ENCODE measurements around the gene TPI1.
"Not testable (repeated sequence)": the region's sequence is repeated elsewhere in the genome, so short reads cannot be mapped to it uniquely, and the experiment has no call there.

Gene TPI1

DNA sequence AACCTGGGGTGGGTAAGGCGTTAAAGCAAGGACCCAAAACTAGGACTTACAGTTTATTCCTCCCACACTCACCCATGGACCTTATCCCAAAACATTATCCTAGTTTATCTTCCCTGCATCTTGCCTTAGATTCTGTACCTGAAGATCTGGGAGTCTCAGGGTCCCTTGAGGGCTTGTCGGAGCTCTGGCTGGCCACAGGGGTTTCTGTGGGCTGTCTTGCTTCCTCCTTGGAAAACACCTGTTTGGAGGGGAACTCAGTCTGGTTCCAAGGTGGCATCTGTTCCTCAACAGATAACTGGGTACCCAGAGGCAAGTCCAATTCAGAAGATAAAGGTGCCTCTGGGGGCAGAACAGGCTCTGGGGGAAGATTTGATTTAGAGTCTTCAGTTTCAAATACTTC lies 17.9 kb upstream of the TPI1 start:
- DNase-seq = no peak

DNA sequence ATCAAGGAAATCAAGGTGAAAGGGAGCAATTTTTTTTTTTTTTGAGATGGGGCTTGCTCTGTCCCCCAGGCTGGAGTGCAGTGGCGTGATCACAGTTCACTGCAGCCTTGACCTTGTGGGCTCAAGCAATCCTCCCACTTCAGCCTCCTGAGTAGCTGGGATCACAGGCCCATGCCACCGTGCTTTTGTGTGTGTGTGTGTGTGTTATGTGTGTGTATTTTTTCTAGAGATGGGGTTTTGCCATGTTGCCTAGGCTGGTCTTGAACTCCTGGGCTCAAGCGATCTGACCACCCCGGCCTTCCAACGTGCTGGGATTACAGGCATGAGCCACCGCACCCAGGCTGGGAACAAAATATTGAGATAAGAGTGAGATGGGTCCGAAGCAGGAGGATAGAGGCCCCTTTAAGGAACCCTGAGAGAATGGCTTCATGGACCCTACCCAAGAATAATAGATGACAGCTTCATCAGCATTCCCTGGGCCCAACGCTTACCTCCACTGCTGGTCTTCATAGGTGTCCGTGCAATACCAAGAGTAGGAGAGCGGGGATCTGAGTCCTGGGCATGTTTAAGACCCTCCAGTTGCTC lies 17.3 kb upstream of the TPI1 start:
- DNase-seq = no peak

DNA sequence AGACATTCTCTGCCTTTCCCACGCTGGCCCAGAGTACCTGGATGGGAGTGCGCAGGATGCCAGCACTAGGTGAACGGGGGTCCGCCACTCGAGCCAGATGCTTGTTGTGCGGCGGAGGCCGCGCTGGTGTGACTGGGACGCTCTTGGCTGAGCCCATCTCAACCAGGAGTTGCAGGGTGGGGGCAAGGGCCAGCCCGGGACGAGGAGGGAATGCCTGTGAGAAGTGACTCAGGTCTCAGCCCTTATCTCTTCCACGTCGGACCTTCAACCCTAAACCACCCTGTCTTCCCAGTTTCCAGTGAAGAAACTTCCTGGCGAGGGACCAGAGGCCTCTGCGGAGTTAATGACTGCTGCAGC lies 16.6 kb upstream of the TPI1 start:
- no peak for DNase-seq

DNA sequence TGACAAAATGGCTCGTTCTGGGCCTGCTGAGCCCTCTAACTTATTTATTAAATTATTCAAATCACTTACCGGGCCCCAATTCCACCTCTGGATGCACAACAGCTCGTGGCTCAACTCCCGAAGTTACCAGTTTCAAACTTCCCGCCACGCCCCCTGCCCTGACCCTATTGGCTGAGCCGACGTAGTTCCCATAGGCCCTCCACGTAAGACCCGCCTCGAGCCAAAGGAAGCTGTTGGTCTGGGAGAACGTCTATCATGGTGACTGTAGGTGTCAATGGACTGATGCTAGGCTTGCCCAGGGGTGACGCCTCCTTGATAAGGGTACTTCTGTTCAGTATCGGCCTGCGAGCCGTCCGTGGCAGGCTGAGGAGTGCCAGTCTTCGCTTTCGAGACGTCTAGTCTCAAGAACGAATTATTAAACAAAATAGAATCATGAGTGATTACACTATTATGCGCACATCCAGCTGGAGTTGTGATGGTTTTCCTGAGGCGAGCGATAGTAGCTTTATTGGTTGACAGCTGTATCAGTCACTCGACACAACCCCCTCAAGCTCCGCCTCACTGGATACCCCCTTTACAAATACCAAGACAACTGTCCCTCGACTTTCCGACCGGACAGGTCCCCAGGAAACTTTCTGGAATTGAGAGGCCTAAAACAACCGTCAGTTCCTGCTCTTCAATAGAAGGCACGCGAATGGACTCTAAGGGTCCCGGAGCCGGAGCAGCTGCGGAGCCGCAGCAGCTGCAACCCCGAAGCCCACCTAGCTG lies 16.0 kb upstream of the TPI1 start, which contains the start of gene CDCA3:
Gene CDCA3 (minus strand): TSS at position 134 of the 768 bp plus-strand sequence. CDS start 334 bp downstream, outside the sequence.
- peak; percentile 86 for DNase-seq

DNA sequence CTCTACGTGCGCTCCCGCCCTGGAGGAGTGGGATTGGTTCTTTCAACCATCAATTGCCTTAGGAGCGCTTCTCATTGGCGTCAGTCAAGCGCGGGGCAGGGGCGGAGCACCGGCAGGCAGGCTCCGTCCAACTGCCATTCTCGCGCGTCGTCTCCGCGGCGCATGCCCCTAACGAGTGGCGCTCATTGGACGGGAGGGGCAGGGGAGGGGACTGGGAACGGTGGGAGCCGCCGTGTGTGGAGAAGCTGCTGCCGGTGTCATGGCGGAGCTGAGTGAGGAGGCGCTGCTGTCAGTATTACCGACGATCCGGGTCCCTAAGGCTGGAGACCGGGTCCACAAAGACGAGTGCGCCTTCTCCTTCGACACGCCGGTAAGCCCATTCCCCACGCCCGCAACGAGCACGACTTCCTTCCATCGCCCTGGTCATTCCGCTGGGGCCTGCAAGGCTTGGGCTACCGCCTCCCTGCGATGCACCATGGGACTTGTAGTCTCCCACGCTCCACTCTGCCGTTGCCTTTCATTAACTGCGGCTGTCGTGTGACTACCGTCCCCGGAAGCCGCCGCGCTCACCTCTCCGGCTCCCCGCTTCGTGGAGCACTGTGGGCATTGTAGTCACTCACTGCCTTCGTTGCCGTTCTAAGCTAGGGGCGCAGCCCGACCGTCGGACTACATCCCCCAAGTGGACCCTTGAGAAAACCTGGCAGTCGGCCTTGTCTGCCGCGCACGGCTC lies 15.2 kb upstream of the TPI1 start, which contains the start of gene USP5:
Gene USP5 (plus strand): TSS at position 230 of the 730 bp plus-strand sequence. CDS start 30 bp downstream, at position 260.
- DNase-seq = peak; percentile 97

DNA sequence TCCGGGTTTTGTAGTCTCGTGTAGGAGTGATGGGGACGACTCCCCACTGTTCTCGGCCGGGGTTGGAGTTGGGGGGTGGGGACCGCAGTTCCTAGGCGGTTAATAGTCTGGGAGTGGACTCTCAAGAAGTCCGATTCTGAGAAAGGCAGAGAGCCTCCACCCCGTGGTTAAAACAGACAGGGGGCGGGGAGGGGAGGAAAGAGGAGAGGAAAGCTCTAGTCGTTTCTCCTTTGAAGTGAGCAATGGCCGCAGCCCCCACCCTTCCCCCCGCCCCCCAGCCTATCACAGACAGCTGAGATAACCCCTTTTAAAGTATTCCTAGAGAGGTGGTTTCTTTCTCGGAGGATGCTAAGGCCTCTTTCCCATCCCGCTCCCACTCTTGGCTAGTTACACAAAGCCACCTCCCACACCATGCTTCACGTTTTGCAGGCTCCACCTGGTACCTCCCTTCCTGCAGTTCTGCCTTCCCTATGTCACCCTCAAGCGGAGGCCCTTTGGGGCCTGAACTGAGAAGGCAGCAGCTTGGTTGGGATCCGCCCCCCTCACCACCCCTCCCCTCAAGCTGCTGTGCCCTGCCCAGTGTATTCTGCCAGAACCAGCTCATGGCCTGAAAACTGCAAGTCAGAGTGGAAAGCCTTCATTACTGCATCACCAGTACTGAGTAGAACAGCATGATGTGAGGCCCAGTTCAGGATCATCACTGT lies 14.5 kb upstream of the TPI1 start:
- peak; percentile 25 for DNase-seq

DNA sequence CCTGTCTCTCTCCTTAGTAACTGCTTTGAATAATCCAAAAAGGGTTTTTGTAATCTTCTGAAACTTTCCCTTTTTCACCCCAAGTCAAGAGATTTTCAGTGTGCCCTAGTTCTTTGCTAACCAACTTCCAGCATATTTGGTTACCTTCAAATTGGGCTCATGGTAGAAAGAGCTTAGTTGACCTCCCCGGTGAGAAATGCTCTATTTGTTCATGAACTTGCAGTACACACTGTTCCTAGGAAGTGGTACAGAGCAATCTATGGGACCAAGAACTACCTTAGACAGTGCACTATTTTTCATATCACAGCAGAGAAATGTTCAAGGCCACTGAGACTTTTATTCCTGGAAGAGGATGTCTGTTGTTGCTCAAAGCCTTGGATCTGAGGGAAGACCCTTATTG lies 13.7 kb upstream of the TPI1 start:
- DNase-seq = no peak

DNA sequence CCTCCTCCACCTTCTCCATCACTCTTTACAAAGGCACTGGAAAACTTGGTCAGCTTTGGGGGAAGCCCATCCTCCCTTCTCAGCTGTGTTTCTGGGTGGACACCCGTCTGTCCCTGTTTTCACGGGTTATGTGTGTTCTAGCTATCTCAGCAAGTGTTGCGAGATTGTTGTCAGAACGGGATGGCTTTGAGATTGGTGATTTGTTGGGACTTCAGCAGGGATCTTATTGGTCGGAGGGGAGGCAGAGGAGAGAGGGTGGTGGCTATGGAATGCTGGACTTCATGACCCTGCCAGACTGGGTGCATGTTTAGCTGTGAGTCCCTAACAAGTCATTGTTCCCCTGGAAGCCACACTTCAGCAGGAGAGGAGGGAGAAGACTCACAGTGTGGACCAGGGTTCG lies 13.3 kb upstream of the TPI1 start:
- no peak for DNase-seq

DNA sequence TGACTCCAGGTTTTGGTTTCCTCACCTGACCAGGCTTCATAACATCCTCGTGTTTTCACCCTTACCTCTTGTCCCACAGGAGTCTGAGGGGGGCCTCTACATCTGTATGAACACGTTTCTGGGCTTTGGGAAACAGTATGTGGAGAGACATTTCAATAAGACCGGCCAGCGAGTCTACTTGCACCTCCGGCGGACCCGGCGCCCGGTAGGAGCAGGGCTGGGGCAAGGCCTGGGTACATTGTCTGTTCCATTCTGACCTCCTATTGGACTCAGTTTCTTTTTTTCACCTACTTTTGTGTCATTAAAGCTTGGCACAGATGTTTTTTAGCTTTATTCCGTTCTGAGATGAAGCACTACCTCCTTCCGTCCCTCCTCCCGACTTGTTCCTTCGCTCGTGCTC lies 12.0 kb upstream of the TPI1 start:
- DNase-seq = no peak

DNA sequence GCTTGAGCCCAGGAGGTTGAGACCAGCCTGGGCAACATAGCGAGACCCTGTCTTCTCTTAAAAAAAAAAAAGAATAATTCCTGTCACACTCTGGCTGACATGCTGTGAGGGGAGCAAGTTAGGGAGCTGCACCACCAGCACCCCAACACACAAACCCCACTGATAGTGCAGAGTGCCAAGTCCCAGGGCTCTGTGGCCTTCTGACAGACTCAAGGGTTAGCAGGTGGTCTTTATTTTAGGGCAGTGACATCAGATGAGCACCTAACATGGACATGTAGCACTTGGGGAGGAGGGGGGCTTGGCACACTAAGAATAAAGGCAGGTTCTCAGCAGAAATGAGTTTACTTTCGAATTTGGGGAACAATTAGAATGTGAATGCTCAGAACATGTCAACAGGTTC lies 8.5 kb upstream of the TPI1 start:
- DNase-seq = no peak

DNA sequence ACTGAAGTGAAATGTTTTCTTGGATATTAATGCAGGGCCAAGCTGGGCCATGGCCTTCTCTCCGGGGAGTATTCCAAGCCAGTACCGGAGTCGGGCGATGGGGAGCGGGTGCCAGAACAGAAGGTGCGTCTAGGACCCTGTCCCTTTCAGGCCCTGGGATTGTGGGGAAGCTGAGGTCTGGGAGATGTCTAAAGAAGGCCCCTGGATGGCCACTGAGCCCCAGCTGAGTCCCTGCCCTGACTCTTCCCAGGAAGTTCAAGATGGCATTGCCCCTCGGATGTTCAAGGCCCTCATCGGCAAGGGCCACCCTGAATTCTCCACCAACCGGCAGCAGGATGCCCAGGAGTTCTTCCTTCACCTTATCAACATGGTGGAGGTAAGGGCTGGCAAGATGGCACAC lies 7.2 kb upstream of the TPI1 start:
- no peak for DNase-seq

DNA sequence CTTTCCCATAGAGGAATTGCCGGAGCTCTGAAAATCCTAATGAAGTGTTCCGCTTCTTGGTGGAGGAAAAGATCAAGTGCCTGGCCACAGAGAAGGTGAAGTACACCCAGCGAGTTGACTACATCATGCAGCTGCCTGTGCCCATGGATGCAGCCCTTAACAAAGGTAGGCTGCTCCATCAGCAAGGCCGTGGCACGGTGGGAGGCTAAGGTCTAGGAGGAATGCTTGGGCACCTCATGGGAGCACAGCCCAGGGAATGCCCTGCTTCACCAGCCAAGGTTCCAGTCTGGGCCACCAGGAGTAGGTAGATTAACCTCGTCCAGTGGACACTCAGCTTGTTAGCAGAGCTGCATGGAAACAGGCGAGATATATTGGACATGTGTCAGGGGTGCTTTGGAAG lies 6.4 kb upstream of the TPI1 start:
- DNase-seq = no peak

DNA sequence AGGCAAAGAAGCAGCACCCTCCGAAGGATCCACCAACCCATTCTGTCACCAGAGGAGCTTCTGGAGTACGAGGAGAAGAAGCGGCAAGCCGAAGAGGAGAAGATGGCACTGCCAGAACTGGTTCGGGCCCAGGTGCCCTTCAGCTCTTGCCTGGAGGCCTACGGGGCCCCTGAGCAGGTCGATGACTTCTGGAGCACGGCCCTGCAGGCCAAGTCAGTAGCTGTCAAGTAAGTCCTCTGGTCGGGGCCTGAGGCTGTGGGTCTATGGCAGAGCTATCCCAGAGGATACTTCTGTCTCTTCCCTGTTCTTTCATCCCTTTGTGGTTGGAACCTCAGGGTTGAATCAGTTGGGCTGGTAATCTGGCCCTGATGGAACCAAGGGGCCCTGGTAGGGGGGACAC lies 5.9 kb upstream of the TPI1 start:
- no peak for DNase-seq

DNA sequence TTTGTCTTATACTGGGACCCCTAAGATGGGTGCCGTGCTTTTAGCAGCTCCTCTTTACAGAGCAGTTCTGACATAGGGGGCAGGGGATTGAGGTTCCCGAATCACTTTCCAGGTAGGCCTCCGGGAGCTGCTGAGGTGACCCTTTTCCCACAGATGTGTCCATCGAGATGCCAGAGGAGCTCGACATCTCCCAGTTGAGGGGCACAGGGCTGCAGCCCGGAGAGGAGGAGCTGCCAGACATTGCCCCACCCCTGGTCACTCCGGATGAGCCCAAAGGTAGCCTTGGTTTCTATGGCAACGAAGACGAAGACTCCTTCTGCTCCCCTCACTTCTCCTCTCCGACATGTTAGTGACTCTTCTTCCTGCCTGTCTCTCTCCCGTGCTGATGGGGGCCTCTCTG lies 4.3 kb upstream of the TPI1 start:
- no peak for DNase-seq

DNA sequence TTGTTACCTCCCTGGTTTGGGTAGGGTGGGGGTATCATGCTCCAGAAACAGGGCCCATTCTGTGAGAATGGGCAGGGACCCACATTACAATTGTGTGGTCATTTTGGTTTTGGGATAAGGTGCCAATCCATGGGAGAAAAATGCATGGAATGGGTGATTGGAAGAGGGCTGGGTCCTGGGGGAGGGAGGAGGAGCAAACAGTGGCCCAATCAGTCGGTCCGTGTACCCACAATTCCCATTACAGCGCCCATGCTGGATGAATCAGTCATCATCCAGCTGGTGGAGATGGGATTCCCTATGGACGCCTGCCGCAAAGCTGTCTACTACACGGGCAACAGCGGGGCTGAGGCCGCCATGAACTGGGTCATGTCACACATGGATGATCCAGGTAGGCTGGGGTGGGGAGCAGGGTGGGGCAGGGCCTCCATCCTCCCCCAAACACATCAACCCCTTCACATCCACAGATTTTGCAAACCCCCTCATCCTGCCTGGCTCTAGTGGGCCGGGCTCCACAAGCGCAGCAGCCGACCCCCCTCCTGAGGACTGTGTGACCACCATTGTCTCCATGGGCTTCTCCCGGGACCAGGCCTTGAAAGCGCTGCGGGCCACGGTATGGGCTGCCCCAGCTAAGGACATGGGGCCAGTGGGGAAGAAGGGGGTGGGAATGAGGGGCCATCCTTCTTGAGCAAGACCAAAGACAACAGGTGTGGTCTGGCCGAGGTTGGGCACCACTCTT lies 3.6 kb upstream of the TPI1 start:
- no peak for DNase-seq

DNA sequence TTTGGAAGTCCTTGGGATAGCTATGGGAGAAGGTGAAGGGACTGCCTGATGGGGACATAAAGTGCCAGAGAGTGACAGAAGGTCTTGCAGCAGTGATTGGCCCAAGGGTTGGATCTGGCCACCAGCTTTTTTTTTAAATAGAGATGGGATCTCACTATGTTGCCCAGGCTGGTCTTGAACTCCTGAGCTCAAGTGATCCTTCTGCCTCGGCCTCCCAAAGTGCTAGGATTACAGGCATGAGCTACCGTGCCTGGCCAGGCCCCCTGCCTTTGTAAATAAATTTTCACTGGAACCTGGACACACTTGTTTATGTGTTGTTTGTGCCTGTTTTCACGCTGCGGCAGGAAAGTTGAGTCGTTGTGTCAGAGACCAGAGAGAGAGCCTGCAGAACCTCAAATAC lies 2.0 kb upstream of the TPI1 start:
- DNase-seq = not testable (repeated sequence)

DNA sequence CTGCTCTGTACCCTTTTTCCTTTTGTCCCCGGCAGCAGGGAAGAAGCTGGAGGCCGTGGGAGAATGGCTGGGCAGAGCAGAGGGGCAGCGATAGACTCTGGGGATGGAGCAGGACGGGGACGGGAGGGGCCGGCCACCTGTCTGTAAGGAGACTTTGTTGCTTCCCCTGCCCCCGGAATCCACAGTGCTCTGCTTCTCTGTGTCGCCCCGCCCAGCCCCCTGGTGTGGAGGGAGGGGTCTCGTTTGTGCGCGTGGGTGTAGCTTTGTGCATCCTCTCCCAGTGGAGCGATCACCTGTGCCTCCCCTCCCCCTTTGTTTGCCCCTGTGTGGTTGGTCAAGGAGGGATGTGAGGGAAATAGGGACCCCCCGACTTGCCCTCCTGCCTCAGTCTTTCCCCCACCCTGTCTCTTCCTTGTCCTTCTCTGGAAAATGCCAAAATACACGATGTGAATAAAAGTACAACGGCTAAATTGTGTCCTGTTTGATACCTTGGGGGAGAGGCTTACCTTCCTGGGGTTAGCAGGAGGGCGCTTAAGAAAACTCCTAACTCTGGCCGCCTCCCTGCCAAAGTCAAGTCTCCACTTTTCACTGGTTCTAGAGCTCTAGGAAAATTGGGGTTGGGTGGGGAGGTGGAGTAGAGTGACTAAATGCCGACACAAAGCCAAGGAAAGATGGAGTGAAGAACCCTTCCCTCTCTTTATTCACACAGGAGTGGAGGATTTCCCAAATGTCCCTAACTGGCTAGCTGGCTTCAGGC lies 990 bp upstream of the TPI1 start:
- no peak for DNase-seq

DNA sequence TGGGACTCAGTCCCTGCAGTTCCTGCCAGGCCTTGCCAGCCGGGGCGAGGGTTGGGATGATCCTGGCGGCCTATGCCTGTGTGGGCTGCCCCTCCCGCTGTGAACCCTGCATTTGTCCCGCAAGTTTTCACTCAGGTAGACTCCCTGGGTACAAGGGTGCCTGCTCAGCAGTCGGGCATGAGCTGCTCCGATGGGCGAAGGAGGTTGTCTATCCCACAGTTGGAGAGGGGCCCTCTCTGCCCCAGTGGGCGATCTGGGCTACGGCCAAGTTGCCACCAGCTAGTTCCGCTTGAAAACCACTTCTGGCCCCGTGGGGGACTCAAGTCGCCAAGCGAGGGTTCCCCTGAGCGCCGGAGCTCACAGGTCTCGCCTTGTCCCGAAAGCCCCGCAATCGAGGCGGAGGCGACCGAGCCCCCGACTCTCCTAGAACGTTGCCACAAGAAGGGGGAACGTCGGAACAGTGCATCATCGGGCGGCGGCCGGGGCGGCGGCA lies 365 bp upstream of the TPI1 start:
- DNase-seq = no peak

DNA sequence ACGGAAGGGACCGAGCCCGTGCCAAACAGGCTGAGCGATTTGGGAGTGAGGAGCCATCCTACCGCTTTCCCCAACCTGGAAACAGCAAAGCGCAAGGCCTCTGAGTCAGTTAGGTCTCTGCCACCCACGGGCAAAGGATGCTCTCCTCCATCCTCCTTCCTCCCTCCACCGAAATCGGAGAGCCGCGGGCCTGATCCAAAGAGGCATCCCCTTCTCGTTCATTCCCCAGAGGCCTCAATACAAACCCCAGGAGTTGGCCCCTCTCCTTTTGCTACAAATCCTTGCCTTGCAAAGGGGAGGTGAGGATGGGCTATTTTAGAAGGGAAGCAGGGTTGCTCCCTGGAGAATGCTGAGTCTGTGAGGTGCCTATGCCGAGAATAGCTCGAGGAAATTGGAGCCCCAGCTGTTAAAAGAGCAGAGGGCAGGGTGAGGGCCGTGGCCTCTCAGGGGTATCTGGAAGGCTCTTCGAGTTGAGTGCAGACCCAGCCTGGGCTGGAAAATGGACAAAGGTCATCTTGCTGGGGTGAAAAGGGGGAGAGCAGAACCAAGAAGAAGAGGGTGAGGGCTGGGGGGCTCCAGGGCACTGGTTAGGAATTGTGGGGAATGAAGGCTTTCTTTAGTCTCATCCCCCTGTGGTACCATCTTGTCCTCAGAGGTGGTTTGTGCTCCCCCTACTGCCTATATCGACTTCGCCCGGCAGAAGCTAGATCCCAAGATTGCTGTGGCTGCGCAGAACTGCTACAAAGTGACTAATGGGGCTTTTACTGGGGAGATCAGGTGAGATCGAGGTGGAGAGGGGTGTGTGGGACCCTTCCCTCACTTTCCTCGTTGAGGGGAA lies 1.1 kb downstream of the TPI1 start:
- no peak for DNase-seq

All from GOT3 (cell line).